ENCODE data around the gene CCDC88B.

CCDC88B gene

DNA sequence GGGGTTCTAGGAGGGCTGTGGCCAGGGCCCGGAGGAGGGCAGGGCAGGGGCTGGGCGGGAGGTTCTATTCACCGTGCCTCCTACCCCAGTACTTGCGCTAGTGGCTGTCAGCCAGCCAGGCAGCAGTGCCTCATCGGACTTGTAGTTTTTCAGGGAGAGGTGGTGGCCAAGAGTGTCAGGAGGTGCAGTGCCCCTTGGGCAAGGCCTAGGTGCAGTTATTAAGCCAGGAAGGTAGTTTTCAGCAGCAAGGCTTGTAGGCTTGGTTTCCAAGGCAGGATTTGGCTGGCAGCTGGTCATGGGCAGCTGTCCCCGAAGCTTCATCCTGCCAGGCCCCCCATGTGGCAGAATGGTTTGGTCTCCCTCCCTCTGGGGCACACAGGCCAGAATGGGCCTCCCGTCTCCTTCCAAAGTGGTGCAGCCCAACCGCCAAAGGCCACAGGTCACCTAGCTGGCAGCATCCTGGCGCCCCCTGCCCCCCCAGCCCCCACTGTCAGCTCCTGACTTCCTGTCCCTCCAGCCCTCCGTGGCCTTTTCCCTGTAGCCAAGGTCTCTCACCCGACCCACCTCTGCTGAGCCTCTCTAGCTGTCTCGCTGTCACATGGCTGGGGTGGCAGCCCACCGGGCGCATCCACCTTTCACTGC, 8.5 kb downstream of the CCDC88B start:
- DNase-seq = no peak

DNA sequence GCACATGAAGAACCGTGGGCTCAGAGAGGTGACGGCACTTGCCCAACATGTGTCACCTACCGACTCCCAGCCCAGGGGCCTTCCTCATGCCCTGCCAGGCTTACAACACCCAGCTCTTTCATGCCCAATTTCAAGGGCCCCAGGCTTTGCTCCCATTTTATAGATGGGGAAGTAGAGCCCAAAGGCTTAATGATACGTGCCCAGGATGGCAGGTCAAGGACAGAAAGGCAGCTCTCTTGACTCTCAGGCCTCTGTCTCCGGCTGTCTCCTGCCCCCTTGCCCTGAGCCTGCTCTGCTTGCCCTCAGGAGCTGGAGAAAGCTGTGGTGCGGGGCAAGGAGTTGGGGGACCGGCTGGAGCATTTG, 9.0 kb downstream of the CCDC88B start:
- DNase-seq = no peak

DNA sequence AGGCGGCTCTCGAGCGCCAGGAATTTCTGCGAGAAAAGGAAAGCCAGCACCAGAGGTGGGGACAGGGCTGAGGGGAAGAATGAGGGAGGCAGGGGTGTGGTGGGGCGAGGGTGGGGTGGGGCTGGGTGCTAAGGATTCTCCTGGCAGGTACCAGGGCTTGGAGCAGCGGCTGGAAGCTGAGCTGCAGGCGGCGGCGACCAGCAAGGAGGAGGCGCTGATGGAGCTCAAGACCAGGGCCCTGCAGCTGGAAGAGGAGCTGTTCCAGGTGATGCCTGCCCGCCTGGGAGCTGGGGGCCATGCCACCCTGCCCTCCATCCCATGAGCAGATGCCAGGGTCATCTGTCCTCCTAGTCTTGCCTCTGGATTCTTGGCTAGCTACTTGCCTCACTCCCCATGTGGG, 9.4 kb downstream of the CCDC88B start:
- DNase-seq = no peak

DNA sequence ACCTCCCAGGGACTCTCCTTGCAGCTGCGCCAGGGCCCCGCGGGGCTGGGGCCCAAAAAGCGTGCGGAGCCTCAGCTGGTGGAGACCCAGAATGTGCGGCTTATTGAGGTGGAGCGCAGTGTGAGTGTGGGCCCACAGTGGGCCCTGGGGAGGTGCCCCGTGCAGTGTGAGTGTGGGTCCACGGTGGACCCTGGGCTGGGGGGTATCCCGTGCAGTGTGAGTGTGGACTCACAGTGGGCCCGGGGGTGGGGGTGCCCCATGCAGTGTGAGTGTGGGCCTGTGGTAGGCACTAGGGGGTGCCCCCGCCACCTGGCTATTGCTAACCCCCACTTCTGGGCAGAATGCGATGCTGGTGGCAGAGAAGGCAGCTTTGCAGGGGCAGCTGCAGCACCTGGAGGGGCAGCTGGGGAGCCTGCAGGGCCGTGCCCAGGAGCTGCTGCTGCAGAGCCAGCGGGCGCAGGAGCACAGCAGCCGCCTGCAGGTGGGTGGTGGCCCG, 11.2 kb downstream of the CCDC88B start:
- DNase-seq = no peak

DNA sequence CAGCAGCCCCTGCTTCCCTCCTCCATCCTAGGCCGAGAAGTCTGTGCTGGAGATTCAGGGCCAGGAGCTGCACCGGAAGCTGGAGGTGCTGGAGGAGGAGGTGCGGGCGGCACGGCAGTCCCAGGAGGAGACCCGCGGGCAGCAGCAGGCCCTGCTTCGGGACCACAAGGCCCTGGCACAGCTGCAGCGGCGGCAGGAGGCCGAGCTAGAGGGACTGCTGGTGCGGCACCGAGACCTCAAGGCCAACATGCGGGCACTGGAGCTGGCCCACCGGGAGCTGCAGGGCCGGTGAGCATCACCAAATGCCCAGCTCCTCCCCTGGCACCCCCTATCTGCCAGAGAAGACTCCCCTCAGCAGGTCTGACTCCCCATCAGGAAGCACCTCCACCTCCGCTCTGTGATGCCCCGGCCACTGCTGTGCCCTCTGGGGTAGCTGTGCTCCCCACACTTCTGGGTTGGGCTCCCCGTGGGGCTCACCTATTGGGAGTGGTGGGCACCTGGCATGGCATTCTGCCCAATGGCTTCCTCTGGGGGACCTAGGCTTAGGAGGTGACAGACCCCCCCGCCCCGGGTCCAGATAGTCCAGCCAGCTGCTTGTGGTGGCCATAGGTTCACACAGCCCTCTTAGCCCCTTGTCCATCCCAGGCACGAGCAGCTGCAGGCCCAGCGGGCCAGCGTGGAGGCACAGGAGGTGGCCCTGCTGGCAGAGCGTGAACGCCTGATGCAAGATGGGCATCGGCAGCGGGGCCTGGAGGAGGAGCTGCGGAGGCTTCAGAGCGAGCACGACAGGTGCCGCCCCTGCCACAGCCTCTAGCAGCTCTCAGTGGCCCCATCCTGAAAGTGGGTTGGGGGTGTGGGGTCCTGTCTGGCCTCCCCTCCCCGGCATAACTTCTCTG, 12.3 kb downstream of the CCDC88B start:
- DNase-seq = peak; percentile 65

DNA sequence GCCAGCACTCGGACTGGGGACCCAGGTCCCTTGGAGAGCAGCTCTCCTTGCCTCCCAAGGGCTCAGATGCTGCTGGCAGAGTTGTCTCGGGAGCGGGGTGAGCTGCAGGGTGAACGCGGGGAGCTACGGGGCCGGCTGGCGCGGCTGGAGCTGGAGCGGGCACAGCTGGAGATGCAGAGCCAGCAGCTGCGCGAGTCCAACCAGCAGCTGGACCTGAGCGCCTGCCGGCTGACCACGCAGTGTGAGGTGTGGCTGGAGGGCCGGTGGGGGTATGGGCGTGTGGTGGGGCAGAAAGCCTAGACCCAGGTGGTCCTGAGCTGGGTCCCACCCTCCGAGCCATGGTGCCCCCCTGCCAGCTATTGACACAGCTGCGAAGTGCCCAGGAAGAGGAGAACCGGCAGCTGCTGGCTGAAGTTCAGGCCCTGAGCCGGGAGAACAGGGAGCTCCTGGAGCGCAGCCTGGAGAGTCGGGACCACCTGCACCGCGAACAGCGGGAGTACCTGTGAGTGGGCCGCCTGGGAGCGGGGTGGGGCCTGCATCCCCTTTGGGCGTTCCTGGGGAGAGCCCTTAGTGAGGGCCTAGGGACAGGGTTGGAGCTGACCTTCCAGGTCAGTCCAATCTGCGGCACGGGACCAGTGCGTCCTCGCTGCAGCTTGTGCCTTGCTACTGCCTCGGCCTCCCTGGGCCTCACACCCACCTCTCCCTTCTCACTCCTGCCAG, 13.2 kb downstream of the CCDC88B start:
- DNase-seq = peak; percentile 68

DNA sequence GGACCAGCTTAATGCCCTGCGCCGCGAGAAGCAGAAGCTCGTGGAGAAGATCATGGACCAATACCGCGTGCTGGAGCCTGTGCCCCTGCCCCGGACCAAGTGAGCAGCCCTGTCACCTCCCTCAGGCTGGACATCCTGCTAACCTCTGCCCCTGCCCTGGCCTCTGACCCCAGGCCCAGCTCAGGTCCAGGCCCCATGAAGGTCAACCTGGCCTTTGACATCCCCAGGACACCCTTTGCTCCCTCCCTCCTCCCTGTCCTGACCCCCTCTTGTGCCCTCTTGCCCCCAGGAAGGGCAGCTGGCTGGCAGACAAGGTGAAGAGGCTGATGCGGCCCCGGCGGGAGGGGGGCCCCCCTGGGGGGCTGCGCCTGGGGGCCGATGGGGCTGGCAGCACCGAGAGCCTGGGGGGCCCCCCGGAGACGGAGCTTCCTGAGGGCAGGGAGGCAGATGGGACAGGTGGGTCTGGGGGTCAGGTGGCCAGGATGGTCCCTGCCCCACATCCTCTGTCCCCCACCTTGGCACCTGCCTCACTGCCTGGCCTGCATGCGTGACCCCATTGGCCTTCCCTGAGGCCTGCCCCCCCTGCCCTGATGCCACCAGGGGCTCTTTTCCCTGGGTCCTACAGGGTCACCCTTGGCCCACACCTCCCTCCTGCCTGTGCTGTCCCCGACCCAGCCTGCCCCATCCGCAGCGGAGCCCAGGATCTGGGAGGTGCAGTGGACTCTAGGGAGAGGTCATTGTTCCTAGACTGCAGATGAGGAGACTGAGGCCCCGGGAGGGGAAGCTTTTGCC, 13.9 kb downstream of the CCDC88B start:
- DNase-seq = no peak

DNA sequence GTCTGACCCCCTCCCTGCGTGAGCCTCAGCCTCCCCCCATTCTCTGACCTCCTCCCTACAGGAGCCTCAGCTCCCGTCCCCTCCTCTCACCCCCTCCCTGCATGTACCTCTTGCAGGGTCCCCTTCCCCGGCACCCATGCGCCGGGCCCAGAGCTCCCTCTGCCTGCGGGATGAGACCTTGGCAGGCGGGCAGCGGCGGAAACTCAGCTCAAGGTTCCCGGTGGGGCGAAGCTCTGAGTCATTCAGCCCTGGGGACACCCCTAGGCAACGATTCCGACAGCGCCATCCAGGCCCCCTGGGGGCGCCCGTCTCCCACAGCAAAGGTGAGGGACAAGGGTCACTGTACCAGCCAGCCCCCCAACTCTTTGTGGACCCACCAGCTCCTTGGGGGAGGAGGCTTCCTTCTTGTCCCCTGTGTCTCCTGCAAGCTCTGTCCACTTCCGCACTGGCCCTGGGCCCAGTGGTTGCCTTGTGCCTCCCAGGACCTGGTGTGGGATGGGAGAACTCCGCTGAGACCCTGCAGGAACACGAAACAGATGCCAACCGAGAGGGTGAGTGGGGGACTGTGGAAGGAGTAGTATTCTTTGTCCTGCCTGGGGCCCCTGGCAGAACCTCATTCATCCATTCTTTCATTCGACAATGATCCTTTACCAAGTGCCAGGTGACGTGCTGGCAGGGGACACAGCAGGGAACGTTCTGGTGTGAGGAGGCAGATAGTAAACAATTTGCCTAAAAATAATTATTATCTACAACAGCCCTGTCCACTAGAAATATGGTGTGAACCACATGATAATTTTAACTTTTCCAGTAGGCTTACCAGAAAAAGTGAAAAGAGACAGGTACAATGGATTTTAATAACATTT, 15.3 kb downstream of the CCDC88B start:
- no peak for DNase-seq

DNA sequence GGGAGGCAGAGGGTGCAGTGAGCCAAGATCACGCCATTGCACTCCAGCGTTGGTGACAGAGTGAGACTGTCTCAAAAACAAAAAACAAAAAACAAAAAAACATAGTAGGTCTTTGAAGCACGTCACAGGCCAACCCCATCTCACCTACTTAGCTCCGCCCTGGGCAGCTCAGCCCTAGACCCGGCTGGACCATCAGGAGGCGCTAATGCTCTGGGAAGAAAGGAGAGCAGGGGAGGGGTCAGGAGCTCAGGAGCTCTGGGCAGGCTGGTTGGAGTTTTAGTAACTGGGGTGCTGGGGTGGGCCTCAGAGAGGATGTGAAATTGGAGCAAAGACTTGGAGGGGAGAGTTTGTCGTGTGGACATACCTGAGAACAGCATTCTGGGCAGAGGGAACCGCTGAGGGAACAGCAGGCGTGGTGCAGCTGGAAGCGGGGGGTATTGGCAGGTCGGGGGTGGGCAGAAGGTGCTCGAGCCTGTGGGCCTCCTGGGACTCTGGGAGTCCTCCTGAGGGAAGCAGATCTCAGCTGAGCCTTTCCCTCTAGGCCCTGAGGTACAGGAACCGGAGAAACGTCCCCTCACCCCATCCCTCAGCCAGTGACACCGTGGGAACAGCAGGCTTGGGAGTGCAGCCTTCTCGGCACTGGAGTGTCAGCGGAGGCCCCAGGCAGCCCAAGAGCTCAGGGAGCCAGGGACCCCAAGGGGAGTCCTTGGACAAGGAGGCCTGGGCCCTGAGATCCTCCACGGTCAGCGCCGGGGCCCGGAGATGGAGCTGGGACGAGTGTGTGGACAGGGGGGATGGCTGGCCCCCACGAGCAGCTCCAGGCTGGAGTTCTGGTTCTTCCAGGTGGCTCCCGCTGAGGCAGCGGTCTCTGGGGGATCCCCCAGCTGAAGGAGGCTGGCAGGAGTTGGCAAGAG, 16.8 kb downstream of the CCDC88B start:
- no peak for DNase-seq

DNA sequence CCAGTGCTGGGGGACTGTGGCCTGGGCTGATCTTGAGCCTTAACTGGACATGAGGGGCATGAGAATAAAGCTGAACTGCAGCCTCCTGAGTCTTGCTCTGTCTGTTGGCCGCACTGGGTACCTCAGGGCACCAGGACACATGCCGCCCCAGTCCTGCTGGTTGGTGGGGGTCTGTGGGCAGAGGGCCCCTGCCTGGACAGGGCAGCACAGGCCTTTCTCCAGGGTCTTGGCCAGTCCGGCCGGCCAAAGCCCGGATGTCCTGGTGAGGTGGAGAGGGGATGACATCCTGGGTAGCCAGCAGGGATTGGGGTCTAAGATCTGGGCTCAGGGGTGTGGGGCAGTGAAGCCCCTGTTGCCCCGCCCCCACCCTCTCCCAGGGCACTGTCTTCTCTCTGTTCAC, 17.4 kb downstream of the CCDC88B start:
- DNase-seq = no peak

DNA sequence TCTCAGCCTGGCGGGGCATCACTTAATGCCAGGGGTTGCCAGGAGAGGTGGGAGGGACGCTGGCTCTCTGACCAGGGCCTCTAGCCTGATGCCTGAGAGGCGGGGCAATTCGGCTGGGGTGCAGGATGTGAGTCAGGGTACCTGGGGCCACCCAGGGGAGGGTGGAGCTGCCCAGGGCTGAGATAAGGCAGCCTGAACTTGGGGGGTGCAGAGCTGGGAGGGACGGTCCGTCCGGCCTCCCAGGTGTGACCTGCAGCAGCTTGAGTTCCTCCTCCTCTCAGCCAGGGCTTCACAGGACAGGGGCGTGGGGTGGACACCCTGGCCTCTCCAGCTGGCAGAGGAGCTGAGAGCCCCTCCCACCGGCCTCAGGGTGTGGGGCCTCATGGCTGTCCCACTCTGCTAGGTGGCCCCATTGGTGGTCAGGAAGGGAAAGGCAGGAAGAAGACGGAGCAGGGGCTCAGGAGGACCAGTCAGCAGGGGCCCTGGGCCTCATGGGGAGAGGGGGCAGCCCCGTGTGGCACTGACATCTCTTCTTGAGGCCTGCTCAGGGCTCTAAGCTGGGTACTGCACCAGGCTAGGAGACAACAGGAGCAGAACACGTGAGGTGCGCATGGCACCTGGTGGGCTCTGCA, 18.0 kb downstream of the CCDC88B start:
- no peak for DNase-seq

DNA sequence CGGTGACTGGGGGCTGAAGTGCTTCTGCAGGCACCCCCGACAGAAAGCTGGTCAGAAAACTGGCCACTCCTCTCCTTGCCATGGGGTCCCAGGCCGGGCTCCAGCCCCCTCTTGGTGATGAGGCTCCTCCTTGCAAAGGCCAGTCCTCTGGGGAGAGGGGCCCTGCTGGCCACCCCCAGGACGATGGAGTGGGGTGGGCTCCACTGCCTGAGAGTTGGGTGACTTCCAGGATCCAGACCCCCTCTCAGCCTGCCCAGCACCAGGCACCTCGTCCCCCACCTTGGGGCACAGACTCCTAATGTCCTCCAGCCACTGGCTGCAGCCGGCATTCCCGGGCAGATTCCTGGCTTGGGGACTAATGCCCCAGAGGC, 18.5 kb downstream of the CCDC88B start:
- DNase-seq = no peak

DNA sequence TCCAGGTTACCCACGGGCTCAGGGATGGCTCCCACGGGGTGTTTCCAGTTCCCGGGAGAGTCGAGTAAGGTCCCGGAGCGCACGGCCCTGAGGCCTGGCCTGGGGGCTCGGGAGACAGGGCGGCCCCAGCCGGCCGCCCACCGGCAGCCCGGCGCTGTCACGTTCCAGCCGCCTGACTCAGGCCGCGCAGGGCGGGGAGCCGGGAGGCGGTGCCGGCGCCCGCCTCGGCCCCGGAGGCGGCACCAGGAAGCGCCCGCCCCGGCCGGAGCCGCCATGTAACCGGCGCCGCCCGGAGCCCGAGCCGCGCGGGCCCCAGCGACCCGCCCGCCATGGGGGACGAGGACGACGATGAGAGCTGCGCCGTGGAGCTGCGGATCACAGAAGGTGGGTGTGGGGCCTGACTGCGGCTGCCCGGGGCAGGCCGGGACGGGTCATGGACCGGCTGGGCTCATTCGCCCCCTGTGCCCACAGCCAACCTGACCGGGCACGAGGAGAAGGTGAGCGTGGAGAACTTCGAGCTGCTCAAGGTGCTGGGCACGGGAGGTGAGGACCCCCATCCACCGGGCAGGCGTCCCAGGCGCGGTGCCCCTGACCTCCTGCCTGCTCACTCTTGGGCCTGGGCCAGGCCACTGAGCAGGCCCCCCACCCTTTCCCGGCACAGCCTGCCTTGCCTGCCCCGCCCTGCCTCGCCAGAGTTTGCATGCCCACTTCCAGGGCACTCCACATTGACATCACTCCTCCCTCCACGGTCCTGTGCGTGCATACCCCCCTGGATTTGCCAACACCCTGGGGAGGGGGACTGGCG, 19.1 kb downstream of the CCDC88B start, which contains the start of gene RPS6KA4:
TSS of gene RPS6KA4 (plus strand) at position 256 of the 805 bp plus-strand sequence. CDS start at position 330, 74 bp downstream.
- peak; percentile 25 for DNase-seq

DNA sequence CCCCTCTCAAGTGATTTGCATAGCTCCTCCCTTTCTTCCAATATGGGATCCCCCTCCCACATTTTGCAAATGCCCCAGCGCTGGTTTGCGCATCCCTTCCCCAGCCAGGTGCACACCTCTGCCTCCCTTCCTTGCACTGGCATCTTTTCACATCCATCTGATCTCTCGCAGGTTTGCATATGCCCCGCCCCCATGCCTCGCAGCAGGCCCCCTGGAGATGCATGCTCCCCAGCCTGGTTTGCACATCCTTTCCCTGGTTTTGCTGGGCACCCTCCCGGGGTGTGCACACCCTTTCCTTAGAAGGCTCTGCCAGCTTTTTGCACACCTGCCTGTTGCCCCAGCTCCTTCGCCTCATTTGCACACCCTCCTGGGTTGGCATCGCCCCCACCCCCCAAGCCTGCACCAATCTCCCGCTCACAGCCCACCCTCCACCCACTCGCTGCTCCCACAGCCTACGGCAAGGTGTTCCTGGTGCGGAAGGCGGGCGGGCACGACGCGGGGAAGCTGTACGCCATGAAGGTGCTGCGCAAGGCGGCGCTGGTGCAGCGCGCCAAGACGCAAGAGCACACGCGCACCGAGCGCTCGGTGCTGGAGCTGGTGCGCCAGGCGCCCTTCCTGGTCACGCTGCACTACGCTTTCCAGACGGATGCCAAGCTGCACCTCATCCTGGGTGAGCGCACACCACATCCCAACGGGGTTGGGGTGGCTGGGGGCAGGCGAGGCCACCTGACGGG, 19.9 kb downstream of the CCDC88B start:
- peak; percentile 22 for DNase-seq

DNA sequence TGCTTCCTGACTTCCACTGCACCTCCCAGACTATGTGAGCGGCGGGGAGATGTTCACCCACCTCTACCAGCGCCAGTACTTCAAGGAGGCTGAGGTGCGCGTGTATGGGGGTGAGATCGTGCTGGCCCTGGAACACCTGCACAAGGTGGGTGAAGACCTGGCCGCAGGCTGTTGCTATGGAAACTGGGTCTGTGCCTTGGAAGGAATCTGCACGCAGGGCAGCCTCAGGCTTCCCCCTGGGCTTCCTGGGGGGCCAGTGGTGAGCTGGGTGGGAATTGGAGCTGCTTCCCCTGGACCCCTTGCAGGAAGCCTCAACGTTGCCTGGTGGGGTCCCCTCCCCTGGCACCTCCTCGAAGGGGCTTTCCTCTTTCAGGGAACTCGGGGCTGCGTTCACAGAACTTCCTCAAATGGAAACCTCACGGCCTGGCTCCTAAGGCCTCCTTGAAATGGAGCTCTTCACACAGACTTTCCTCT, 20.5 kb downstream of the CCDC88B start:
- DNase-seq = peak; percentile 5

DNA sequence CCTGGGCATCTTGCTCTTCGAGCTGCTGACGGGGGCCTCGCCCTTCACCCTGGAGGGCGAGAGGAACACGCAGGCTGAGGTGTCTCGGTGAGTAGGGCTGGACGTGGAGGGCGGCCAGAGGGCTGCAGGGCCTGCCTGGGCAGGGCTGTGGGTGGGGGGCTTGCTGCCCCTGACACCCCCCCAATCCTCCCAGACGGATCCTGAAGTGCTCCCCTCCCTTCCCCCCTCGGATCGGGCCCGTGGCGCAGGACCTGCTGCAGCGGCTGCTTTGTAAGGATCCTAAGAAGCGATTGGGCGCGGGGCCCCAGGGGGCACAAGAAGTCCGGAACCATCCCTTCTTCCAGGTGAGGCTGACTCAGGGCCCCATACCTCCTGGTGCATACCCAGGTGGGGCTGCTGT, 21.7 kb downstream of the CCDC88B start:
- no peak for DNase-seq

DNA sequence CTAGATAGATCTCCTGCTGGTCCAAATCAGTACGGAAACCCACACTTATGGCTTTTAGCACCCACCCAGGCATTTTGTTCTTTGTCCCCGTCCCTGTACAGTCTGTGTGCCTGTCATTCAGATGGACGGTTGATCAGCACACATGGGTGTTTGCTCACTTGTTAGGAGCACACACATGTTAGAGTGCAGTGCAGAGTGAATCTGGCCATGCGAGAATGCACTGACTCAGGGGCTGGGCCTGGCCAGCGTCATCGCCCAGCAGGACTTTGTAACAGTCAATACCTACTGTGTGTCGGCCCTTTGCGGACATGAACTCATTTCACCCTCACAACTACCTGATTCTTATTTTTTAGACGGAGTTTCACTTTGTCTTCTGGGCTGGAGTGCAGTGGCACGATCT, 22.3 kb downstream of the CCDC88B start:
- DNase-seq = no peak

DNA sequence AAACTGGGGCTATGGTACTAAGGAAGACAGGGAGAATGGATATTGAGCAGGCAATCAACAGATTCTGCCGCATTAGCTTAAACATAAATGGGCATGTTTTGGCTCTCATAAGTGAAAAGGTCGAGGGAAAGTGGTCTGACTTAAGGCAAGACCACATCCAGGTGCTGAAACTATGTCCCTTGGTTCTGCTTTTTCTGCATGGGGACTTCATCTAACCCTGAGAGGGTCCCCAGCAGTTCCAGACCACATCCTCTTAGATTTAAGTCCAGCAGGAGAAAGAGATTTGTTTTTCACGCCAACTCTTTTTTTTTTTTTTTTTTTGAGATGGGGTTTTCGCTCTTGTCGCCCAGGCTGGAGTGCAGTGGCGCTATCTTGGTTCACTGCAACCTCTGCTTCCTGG, 24.4 kb downstream of the CCDC88B start:
- DNase-seq = no peak
